ENCODE results near the gene TRIM71. TPM values are rescaled to one million over a fixed set of nuclear protein-coding genes. Genes with fewer than 3 reads are reported as not detected.

The TRIM71 gene
- total RNA-seq, 1 experiment from 2014 or later = 274 TPM

GRCh38 chr3:32902887-32903371 is 85.1 kb downstream of the TRIM71 start (continued):
- peak; percentile 49; the same call in 1 of the 2 replicates for TF ChIP-seq ARID4B (CRISPR knock-in tag; IDR thresholded peaks at IDR 0.05; ENCODE audit: borderline replicate concordance)

- peaks cover 18% of the 10 kb centered on the region for H3K9me3 Mint-ChIP-seq
- H3K4me1 Mint-ChIP-seq = peaks cover 10% of the 10 kb centered on the region; the same call in 1 of the 2 replicates
- H3K36me3 Mint-ChIP-seq = peaks cover 21% of the 10 kb centered on the region
- POLR2A ChIA-PET = interaction anchor here (0.7 kb wide), 1 partner anchor 466 kb away, joined by 3 read pairs; no protein-coding TSS in a partner anchor
- no peak for ATAC-seq
- no peaks in the 10 kb centered on the region for H3K27me3 Mint-ChIP-seq (ENCODE audit: low read depth)
- H3K27ac Mint-ChIP-seq = peak overlapping the region; percentile 85; the same call in 1 of the 2 replicates
- TF ChIP-seq MAX (CRISPR knock-in tag; IDR thresholded peaks at IDR 0.05) = no peak
- TF ChIP-seq ATF6 (CRISPR knock-in tag; IDR thresholded peaks at IDR 0.05) = no peak
- TF ChIP-seq EMX1 (CRISPR knock-in tag; IDR thresholded peaks at IDR 0.05) = no peak
- no peak for DNase-seq (ENCODE audit: low spot score)
- CTCF ChIA-PET = interaction anchor here (1.9 to 2.5 kb wide), 3 partner anchors 31 to 122 kb away, joined by 7 to 14 read pairs (median 8); no protein-coding TSS in a partner anchor
- H3K4me3 Mint-ChIP-seq = no peak overlapping the region
These were observed 86.2 kb downstream of the TRIM71 start for GRCh38 chr3:32903953-32904352.

- no peaks in the 10 kb centered on the region for H3K27me3 Mint-ChIP-seq (ENCODE audit: low read depth)
- 0 out of 2 replicates have a peak, but pooled peaks cover 3% of the 10 kb centered on the region for H3K9me3 Mint-ChIP-seq
- ATAC-seq (no peak), DNase-seq (ENCODE audit: low spot score) (no peak)
- TF ChIP-seq ZBTB21 (CRISPR knock-in tag; IDR thresholded peaks at IDR 0.05; ENCODE audit: borderline replicate concordance) (no peak), ARID4B (CRISPR knock-in tag; IDR thresholded peaks at IDR 0.05; ENCODE audit: borderline replicate concordance) (no peak), HMGXB4 (CRISPR knock-in tag; IDR thresholded peaks at IDR 0.05) (no peak), E2F4 (CRISPR knock-in tag; IDR thresholded peaks at IDR 0.05; ENCODE audit: borderline replicate concordance, low read depth) (no peak), KAT7 (CRISPR knock-in tag; IDR thresholded peaks at IDR 0.05; ENCODE audit: borderline replicate concordance) (no peak), CBFB (CRISPR knock-in tag; IDR thresholded peaks at IDR 0.05; ENCODE audit: low read depth) (no peak), CDX4 (CRISPR knock-in tag; IDR thresholded peaks at IDR 0.05; ENCODE audit: borderline replicate concordance) (no peak), ZNF396 (CRISPR knock-in tag; IDR thresholded peaks at IDR 0.05; ENCODE audit: borderline replicate concordance) (no peak), ZMAT4 (CRISPR knock-in tag; IDR thresholded peaks at IDR 0.05) (no peak), ZNF416 (CRISPR knock-in tag; IDR thresholded peaks at IDR 0.05) (no peak), ZNF263 (CRISPR knock-in tag; IDR thresholded peaks at IDR 0.05; ENCODE audit: low read depth) (no peak)
- no peaks in the 10 kb centered on the region for H3K36me3 Mint-ChIP-seq
- POLR2A ChIA-PET = no interaction called here
- H3K4me3 Mint-ChIP-seq = no peak overlapping the region
- CTCF ChIA-PET = interaction anchor here (0.7 to 1.3 kb wide), 2 partner anchors 28 to 37 kb away, joined by 3 read pairs; no protein-coding TSS in a partner anchor
- no peak overlapping the region for H3K27ac Mint-ChIP-seq
- no peaks in the 10 kb centered on the region for H3K4me1 Mint-ChIP-seq
These were observed 92.2 kb downstream of the TRIM71 start for GRCh38 chr3:32909999-32910398.
